ENCODE measurements around the gene GPATCH4. TPM values are rescaled to one million over a fixed set of nuclear protein-coding genes. Genes with fewer than 3 reads are reported as not detected.

GPATCH4 gene
- polyA plus RNA-seq, 4 donors, result 8.9 to 31.0 (median 16.8) TPM

DNA sequence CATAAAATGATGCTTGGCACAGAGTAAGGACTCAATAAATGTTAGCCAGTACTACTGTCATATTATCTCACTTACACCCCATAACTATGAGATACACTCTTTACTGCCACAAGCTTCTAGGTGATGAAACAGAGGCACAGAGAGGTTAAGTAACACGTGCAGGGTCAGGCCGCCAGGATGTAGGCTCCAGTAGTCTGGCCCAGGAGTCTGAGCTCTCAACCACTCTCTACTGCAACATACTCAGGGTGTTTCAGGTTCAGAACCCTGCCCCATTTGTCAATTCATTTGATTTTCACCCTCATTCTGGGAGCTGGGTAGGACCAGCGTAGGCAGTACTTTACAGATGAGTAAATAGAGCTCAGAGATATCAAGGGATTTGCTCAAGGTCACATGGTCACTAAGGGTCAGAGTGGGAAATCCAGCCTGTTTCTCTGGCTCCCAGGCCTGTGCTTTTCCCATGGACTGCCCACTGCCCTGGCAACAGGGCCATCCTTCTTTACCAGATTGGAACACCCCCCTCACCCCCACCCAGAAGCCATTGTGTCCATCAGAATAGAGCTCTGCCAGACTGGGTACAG lies 50.1 kb downstream of the GPATCH4 start:
- Histone ChIP-seq H3K27ac (ENCODE audit: low read depth in 1 of 3, low read length in 2 of 3) (no peak overlapping the region), H3K36me3 (ENCODE audit: control insufficient read depth in 3 of 3, insufficient read depth in 2 of 3, low read depth in 1 of 3, low read length in 3 of 3) (peaks cover 0 to 51% (median 0%) of the 10 kb centered on the region in 3 donors), H3K27me3 (ENCODE audit: control insufficient read depth in 3 of 3, insufficient read depth in 3 of 3, low read length in 3 of 3) (no peaks in the 10 kb centered on the region), H3K4me3 (ENCODE audit: low read depth in 1 of 3, low read length in 3 of 3) (no peak overlapping the region), H3K9me3 (ENCODE audit: control insufficient read depth in 2 of 2, insufficient read depth in 1 of 2, low read depth in 1 of 2, low read length in 1 of 2) (no peaks in the 10 kb centered on the region), H3K4me1 (ENCODE audit: control insufficient read depth in 3 of 3, insufficient read depth in 2 of 3, low read depth in 1 of 3, low read length in 2 of 3) (no peaks in the 10 kb centered on the region)
- WGBS, 3 donors, result 80 to 84% (median 82%) methylated on average over 3 of the region's 3 CpGs
- FAIRE-seq, result no peak
- no peak for DNase-seq

DNA sequence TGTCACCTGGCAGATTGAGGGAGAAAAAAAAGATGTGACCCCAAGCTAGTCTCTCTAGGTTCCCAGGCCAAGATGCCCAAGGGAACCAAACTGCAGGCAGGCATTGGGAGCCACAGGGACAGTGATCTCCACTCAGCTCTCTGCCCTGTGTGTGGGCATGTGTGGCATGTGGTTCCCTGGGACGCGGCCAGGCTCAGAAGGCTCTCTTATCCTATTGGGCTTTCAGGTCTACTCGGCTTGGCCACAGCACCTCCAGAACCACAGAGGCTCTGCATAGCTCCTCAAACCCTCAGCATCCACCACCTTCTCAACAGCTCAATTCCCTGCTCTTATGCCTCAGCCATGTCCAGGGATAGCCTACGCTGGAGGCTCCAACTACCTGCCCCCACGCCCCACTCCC lies 50.9 kb downstream of the GPATCH4 start:
- H3K4me1 ChIP-seq (ENCODE audit: control insufficient read depth in 3 of 3, insufficient read depth in 2 of 3, low read depth in 1 of 3, low read length in 2 of 3), result no peaks in the 10 kb centered on the region
- DNase-seq (no peak), FAIRE-seq (no peak)
- H3K27ac ChIP-seq (ENCODE audit: low read depth in 1 of 3, low read length in 2 of 3), result no peak overlapping the region
- H3K36me3 ChIP-seq (ENCODE audit: control insufficient read depth in 3 of 3, insufficient read depth in 2 of 3, low read depth in 1 of 3, low read length in 3 of 3), result peaks cover 0 to 54% (median 0%) of the 10 kb centered on the region in 3 donors
- no peak overlapping the region for H3K4me3 ChIP-seq (ENCODE audit: low read depth in 1 of 3, low read length in 3 of 3)
- H3K9me3 ChIP-seq (ENCODE audit: control insufficient read depth in 2 of 2, insufficient read depth in 1 of 2, low read depth in 1 of 2, low read length in 1 of 2), result no peaks in the 10 kb centered on the region
- 74 to 88% (median 88%) methylated on average over 5 of the region's 5 CpGs for WGBS, 3 donors
- H3K27me3 ChIP-seq (ENCODE audit: control insufficient read depth in 3 of 3, insufficient read depth in 3 of 3, low read length in 3 of 3), result no peaks in the 10 kb centered on the region

GRCh38 chr1:156549831-156550230 lies 51.4 kb downstream of the GPATCH4 start:
- no peak overlapping the region for H3K27ac ChIP-seq (ENCODE audit: low read depth in 1 of 3, low read length in 2 of 3)
- no peaks in the 10 kb centered on the region for H3K27me3 ChIP-seq (ENCODE audit: control insufficient read depth in 3 of 3, insufficient read depth in 3 of 3, low read length in 3 of 3)
- WGBS, 3 donors, result 85 to 100% (median 89%) methylated on average over 1 of the region's 1 CpG
- H3K36me3 ChIP-seq (ENCODE audit: control insufficient read depth in 3 of 3, insufficient read depth in 2 of 3, low read depth in 1 of 3, low read length in 3 of 3), result peaks cover 0 to 55% (median 0%) of the 10 kb centered on the region in 3 donors
- no peak overlapping the region for H3K4me3 ChIP-seq (ENCODE audit: low read depth in 1 of 3, low read length in 3 of 3)
- FAIRE-seq, result no peak
- DNase-seq, result no peak
- no peaks in the 10 kb centered on the region for H3K4me1 ChIP-seq (ENCODE audit: control insufficient read depth in 3 of 3, insufficient read depth in 2 of 3, low read depth in 1 of 3, low read length in 2 of 3)
- no peaks in the 10 kb centered on the region for H3K9me3 ChIP-seq (ENCODE audit: control insufficient read depth in 2 of 2, insufficient read depth in 1 of 2, low read depth in 1 of 2, low read length in 1 of 2)

- Histone ChIP-seq H3K4me1 (ENCODE audit: control insufficient read depth in 3 of 3, insufficient read depth in 2 of 3, low read depth in 1 of 3, low read length in 2 of 3) (no peaks in the 10 kb centered on the region), H3K9me3 (ENCODE audit: control insufficient read depth in 2 of 2, insufficient read depth in 1 of 2, low read depth in 1 of 2, low read length in 1 of 2) (no peaks in the 10 kb centered on the region), H3K36me3 (ENCODE audit: control insufficient read depth in 3 of 3, insufficient read depth in 2 of 3, low read depth in 1 of 3, low read length in 3 of 3) (peaks cover 0 to 52% (median 0%) of the 10 kb centered on the region in 3 donors), H3K27me3 (ENCODE audit: control insufficient read depth in 3 of 3, insufficient read depth in 3 of 3, low read length in 3 of 3) (no peaks in the 10 kb centered on the region), H3K4me3 (ENCODE audit: low read depth in 1 of 3, low read length in 3 of 3) (no peak overlapping the region), H3K27ac (ENCODE audit: low read depth in 1 of 3, low read length in 2 of 3) (no peak overlapping the region)
- 80 to 83% (median 80%) methylated on average over 2 of the region's 2 CpGs for WGBS, 3 donors
- DNase-seq, result no peak
- no peak for FAIRE-seq
Measured at GRCh38 chr1:156549390-156549789, 51.9 kb downstream of the GPATCH4 start.

GRCh38 chr1:156547982-156548381 lies 53.3 kb downstream of the GPATCH4 start:
- H3K4me3 ChIP-seq (ENCODE audit: low read depth in 1 of 3, low read length in 3 of 3), result no peak overlapping the region
- H3K27ac ChIP-seq (ENCODE audit: low read depth in 1 of 3, low read length in 2 of 3), result no peak overlapping the region
- no peaks in the 10 kb centered on the region for H3K9me3 ChIP-seq (ENCODE audit: control insufficient read depth in 2 of 2, insufficient read depth in 1 of 2, low read depth in 1 of 2, low read length in 1 of 2)
- no peaks in the 10 kb centered on the region for H3K27me3 ChIP-seq (ENCODE audit: control insufficient read depth in 3 of 3, insufficient read depth in 3 of 3, low read length in 3 of 3)
- 94 to 98% (median 94%) methylated on average over 9 of the region's 9 CpGs for WGBS, 3 donors
- no peak for DNase-seq
- no peaks in the 10 kb centered on the region for H3K4me1 ChIP-seq (ENCODE audit: control insufficient read depth in 3 of 3, insufficient read depth in 2 of 3, low read depth in 1 of 3, low read length in 2 of 3)
- FAIRE-seq, result no peak
- H3K36me3 ChIP-seq (ENCODE audit: control insufficient read depth in 3 of 3, insufficient read depth in 2 of 3, low read depth in 1 of 3, low read length in 3 of 3), result peaks cover 0 to 55% (median 0%) of the 10 kb centered on the region in 3 donors

DNA sequence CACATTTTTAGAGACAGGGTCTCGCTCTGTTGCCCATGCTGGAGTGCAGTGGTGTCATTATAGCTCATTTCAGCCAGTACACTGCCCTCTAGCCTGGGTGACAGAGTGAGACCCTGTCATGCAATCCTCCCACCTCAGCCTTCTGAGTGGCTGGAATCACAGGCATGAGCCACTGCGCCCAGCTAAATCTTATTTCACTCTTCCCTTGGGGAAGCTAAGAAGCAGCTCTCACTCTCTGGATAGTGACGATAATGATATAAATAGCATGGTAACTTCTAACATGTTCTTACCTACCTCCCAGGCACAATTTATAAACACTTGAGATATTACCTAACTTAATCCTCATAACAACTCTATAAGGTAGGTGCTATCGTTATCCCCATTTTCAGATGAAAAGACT lies 53.8 kb downstream of the GPATCH4 start:
- Histone ChIP-seq H3K36me3 (ENCODE audit: control insufficient read depth in 3 of 3, insufficient read depth in 2 of 3, low read depth in 1 of 3, low read length in 3 of 3) (peaks cover 0 to 54% (median 0%) of the 10 kb centered on the region in 3 donors), H3K4me3 (ENCODE audit: low read depth in 1 of 3, low read length in 3 of 3) (no peak overlapping the region), H3K27ac (ENCODE audit: low read depth in 1 of 3, low read length in 2 of 3) (no peak overlapping the region), H3K4me1 (ENCODE audit: control insufficient read depth in 3 of 3, insufficient read depth in 2 of 3, low read depth in 1 of 3, low read length in 2 of 3) (peaks cover 0 to 1% (median 0%) of the 10 kb centered on the region in 3 donors), H3K9me3 (ENCODE audit: control insufficient read depth in 2 of 2, insufficient read depth in 1 of 2, low read depth in 1 of 2, low read length in 1 of 2) (no peaks in the 10 kb centered on the region), H3K27me3 (ENCODE audit: control insufficient read depth in 3 of 3, insufficient read depth in 3 of 3, low read length in 3 of 3) (no peaks in the 10 kb centered on the region)
- no peak for DNase-seq
- 95 to 99% (median 98%) methylated on average over 4 of the region's 4 CpGs for whole genome bisulfite sequencing, 3 donors
- no peak for FAIRE-seq

- Histone ChIP-seq H3K4me3 (ENCODE audit: low read depth in 1 of 3, low read length in 3 of 3) (no peak overlapping the region), H3K36me3 (ENCODE audit: control insufficient read depth in 3 of 3, insufficient read depth in 2 of 3, low read depth in 1 of 3, low read length in 3 of 3) (peaks cover 0 to 49% (median 0%) of the 10 kb centered on the region in 3 donors), H3K27ac (ENCODE audit: low read depth in 1 of 3, low read length in 2 of 3) (no peak overlapping the region), H3K9me3 (ENCODE audit: control insufficient read depth in 2 of 2, insufficient read depth in 1 of 2, low read depth in 1 of 2, low read length in 1 of 2) (no peaks in the 10 kb centered on the region), H3K4me1 (ENCODE audit: control insufficient read depth in 3 of 3, insufficient read depth in 2 of 3, low read depth in 1 of 3, low read length in 2 of 3) (peaks cover 0 to 9% (median 0%) of the 10 kb centered on the region in 3 donors), H3K27me3 (ENCODE audit: control insufficient read depth in 3 of 3, insufficient read depth in 3 of 3, low read length in 3 of 3) (no peaks in the 10 kb centered on the region)
- FAIRE-seq (no peak), DNase-seq (no peak)
- WGBS, 3 donors, result 83 to 95% (median 90%) methylated on average over 3 of the region's 3 CpGs
Measured at GRCh38 chr1:156546267-156546666, 55.0 kb downstream of the GPATCH4 start.

GRCh38 chr1:156544592-156545102 lies 56.6 kb downstream of the GPATCH4 start:
- WGBS, 3 donors, result 96 to 100% (median 99%) methylated on average over 3 of the region's 3 CpGs
- peaks cover 0 to 50% (median 0%) of the 10 kb centered on the region in 3 donors for H3K36me3 ChIP-seq (ENCODE audit: control insufficient read depth in 3 of 3, insufficient read depth in 2 of 3, low read depth in 1 of 3, low read length in 3 of 3)
- FAIRE-seq, result no peak

More at GRCh38 chr1:156544592-156545102, 56.6 kb downstream of the GPATCH4 start:
- Histone ChIP-seq H3K9me3 (ENCODE audit: control insufficient read depth in 2 of 2, insufficient read depth in 1 of 2, low read depth in 1 of 2, low read length in 1 of 2) (no peaks in the 10 kb centered on the region), H3K27ac (ENCODE audit: low read depth in 1 of 3, low read length in 2 of 3) (no peak overlapping the region), H3K4me3 (ENCODE audit: low read depth in 1 of 3, low read length in 3 of 3) (no peak overlapping the region), H3K4me1 (ENCODE audit: control insufficient read depth in 3 of 3, insufficient read depth in 2 of 3, low read depth in 1 of 3, low read length in 2 of 3) (peaks cover 0 to 9% (median 0%) of the 10 kb centered on the region in 3 donors), H3K27me3 (ENCODE audit: control insufficient read depth in 3 of 3, insufficient read depth in 3 of 3, low read length in 3 of 3) (no peaks in the 10 kb centered on the region)
- no peak for DNase-seq

Data from small intestine (tissue), 7 donors.